Uterus (tissue), 4 donors: ENCODE measurements around the gene EMILIN2. TPM values are rescaled to one million over a fixed set of nuclear protein-coding genes. Genes with fewer than 3 reads are reported as not detected.

ENCODE experiments used
- DNase-seq, 2 donors: peaks; one replicate each; pipeline ENCODE4 v3.0.0-alpha.2; 2019 to 2020
- H3K27ac ChIP-seq, 2 donors: fragments of 200-600 bp; sonication (generic); 1 replicate in 1 of 2; 2 replicates in 1 of 2; pipeline ENCODE4 v1.5.1; 2016 to 2018
- H3K27me3 ChIP-seq, 2 donors: fragments of 200-600 bp; sonication (generic); one replicate each; pipeline ENCODE4 v1.5.1; 2018 to 2019; ENCODE audit warnings: control low read depth in 1 of 2
- H3K36me3 ChIP-seq, 2 donors: fragments of 200-600 bp; sonication (generic); one replicate each; pipeline ENCODE4 v1.5.1; 2019; ENCODE audit warnings: control low read depth in 1 of 2
- H3K4me1 ChIP-seq, 2 donors: fragments of 200-600 bp; sonication (generic); one replicate each; pipeline ENCODE4 v1.5.1; 2018 to 2019; ENCODE audit warnings: control low read depth in 1 of 2
- H3K4me3 ChIP-seq, 2 donors: fragments of 200-600 bp; sonication (generic); 1 replicate in 1 of 2; 2 replicates in 1 of 2; pipeline ENCODE4 v1.5.1; 2018 to 2019; ENCODE audit warnings: mild to moderate bottlenecking in 1 of 2
- H3K9me3 ChIP-seq, 2 donors: fragments of 200-600 bp; sonication (generic); one replicate each; pipeline ENCODE4 v1.5.1; 2019; ENCODE audit warnings: control low read depth in 1 of 2
- POLR2A ChIP-seq, 2 donors: fragments of 450-650 bp; IDR thresholded peaks; one replicate each; pipeline ENCODE4 v1.6.1; 2016; ENCODE audit warnings: antibody characterized with exemption in 2 of 2, mild to moderate bottlenecking in 1 of 2, moderate library complexity in 1 of 2
- intact Hi-C: fragments of 100-400 bp; cut with DNase I; formaldehyde crosslinking; loops from one replicate; pipeline ENCODE4 v1.15.1; 2023; ENCODE audit warnings: low total_unique reads
- total RNA-seq, 4 donors: library from RNA; depleted of rRNA in 3 of 4; stranded (reverse); fragments of >200 nt in 3 of 4; gene quantifications; one replicate each; pipeline versions ENCODE4 v1.1.0 to v1.2.4, GENCODE V29; 2014 to 2023
- TF ChIP-seq, protein P1 (sequence below), 4 experiments: fragments of 200-600 bp in 2 of 4; fragments of 450-650 bp in 2 of 4; sonication (generic) in 2 of 4; IDR thresholded peaks; one replicate each; pipeline ENCODE4 v1.5.1; 2016 to 2019; ENCODE audit warnings: antibody characterized with exemption in 4 of 4, mild to moderate bottlenecking in 2 of 4, moderate library complexity in 1 of 4
- donor health status: DM: yes; HTN: yes; CAD: no.

The EMILIN2 gene
- total RNA-seq, 4 donors from 2014 or later = 25.6 to 60.2 (median 43.2) TPM

DNA sequence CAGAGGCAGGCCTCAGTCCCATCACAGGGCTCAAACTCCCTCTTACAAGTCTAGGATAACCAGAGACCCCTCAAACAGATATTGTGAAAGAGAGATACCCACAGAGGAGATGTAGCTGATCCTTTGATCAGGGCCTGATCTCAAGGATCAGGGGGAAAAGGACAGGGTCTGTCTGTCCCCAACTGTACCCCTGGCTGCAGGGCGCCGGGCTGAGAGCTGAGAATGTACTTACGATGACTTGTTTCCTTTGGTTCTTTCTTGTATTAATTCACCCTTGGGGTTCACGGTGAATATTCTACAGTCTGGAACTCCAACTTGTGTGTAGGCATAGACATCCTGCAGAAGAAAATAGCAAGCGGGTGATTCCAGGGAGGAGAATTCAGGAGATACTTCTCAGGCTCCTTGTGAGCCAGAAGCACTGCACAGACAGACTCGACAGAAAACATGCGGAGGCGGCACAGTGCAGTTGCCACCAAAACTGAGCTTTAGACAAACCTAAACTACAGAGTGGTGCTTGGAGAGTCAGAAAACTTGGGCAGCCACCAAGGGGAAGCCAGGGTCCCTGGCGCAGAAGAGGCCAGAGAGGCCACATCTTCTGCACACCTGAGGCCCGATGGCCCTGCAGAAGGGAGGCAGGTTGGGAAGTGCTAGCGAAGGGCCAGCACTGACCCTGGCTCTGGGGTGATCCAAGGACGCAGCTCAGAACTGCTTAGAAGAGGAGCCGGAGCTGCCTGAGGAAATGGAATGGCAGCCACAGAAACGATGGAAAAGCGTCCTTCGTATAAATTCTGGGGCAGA is 73.9 kb downstream of the EMILIN2 start:
- Histone ChIP-seq H3K36me3 (no peaks in the 10 kb centered on the region), H3K27ac (no peak overlapping the region), H3K27me3 (no peaks in the 10 kb centered on the region), H3K4me1 (peaks cover 0 to 6% of the 10 kb centered on the region in 2 donors), H3K9me3 (no peaks in the 10 kb centered on the region), H3K4me3 (no peak overlapping the region)
- TF ChIP-seq POLR2A (IDR thresholded peaks at IDR 0.05) = no peak
- TF ChIP-seq, protein P1, sequence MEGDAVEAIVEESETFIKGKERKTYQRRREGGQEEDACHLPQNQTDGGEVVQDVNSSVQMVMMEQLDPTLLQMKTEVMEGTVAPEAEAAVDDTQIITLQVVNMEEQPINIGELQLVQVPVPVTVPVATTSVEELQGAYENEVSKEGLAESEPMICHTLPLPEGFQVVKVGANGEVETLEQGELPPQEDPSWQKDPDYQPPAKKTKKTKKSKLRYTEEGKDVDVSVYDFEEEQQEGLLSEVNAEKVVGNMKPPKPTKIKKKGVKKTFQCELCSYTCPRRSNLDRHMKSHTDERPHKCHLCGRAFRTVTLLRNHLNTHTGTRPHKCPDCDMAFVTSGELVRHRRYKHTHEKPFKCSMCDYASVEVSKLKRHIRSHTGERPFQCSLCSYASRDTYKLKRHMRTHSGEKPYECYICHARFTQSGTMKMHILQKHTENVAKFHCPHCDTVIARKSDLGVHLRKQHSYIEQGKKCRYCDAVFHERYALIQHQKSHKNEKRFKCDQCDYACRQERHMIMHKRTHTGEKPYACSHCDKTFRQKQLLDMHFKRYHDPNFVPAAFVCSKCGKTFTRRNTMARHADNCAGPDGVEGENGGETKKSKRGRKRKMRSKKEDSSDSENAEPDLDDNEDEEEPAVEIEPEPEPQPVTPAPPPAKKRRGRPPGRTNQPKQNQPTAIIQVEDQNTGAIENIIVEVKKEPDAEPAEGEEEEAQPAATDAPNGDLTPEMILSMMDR (IDR thresholded peaks at IDR 0.05) = no peak
- peak in 1 of 2 donors; percentile 10 for DNase-seq
- intact Hi-C loops = loop anchor here (10.0 kb wide), 1 partner anchor 324 kb away; the partner anchor contains the start of gene MYL12A

DNA sequence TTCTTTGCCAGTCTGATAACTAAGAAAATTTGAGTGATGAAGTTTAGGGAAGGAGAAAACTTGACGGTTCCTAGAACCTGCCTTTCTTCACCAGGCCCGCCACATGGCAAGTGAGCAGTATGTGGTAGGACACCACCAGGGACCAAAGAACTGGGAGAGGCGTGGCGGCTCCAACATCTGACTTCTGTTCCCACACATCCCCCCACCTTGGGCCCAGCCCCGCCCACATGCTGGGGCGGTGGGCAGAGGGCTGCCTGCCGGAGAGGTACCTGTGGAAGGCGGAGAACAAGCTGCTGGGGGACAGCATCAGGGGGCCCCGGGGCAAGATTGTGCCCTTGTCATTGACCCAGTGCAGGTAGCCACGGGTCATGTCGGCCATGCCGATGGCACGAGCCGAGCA is 75.0 kb downstream of the EMILIN2 start:
- DNase-seq = peak in 1 of 2 donors; percentile 14
- Histone ChIP-seq H3K36me3 (no peaks in the 10 kb centered on the region), H3K27ac (no peak overlapping the region), H3K4me3 (no peak overlapping the region), H3K27me3 (no peaks in the 10 kb centered on the region), H3K4me1 (peaks cover 0 to 6% of the 10 kb centered on the region in 2 donors), H3K9me3 (no peaks in the 10 kb centered on the region)
- intact Hi-C loops = loop anchor here (10.0 kb wide), 1 partner anchor 323 kb away; the partner anchor contains the start of gene MYL12A
- TF ChIP-seq POLR2A (IDR thresholded peaks at IDR 0.05) = no peak
- TF ChIP-seq, protein P1 (IDR thresholded peaks at IDR 0.05) = no peak

DNA sequence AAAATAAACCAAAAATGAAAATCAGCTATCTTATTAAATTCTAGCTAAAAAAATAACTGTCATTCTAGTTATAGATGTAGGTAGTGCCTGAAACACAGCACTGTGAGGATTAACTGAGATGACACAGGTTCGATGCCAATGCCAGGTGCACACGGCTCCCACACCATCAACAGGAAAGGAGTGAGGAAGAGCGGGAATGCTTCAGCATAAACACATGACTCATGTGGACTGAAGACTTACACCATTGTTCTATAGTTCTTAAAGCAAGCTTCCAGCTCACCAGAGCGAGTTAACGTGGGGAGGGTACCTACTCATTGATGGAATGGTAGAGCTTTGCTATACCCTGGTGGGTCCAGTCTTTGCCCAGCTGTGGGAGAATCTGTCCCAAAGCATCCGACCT is 76.7 kb downstream of the EMILIN2 start:
- H3K36me3 ChIP-seq = no peaks in the 10 kb centered on the region
- intact Hi-C loops = loop anchor here (10.0 kb wide), 1 partner anchor 321 kb away; the partner anchor contains the start of gene MYL12A

DNA sequence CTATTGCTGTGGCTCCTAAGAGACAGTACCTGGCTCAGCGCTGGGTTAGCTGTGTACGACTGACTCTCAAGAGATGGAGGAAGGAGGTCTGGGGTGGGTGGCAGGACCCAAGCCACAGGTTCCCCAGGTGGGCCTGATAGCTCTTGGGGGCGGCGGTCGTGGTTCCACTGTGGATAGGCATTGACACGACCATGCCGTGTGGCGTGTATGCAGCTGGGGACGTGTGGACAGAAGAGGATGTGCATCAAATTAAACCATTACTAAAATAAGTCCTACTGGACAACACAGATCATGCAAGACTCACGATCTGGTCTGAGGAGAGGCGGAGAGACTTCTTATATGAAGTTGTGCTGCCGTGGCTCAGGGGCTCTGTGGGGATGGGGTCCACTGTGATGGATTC is 78.1 kb downstream of the EMILIN2 start:
- Histone ChIP-seq H3K4me3 (no peak overlapping the region), H3K36me3 (no peaks in the 10 kb centered on the region), H3K27ac (no peak overlapping the region), H3K4me1 (no peaks in the 10 kb centered on the region), H3K27me3 (no peaks in the 10 kb centered on the region), H3K9me3 (no peaks in the 10 kb centered on the region)
- DNase-seq = no peak
- intact Hi-C loops = loop anchor here (10.0 kb wide), 1 partner anchor 320 kb away; the partner anchor contains the start of gene MYL12A
- TF ChIP-seq, protein P1 (IDR thresholded peaks at IDR 0.05) = no peak
- TF ChIP-seq POLR2A (IDR thresholded peaks at IDR 0.05) = no peak

More for the DNA sequence above, 76.7 kb downstream of the EMILIN2 start:
- TF ChIP-seq, protein P1 (IDR thresholded peaks at IDR 0.05) = no peak
- TF ChIP-seq POLR2A (IDR thresholded peaks at IDR 0.05) = no peak
- Histone ChIP-seq H3K4me3 (no peak overlapping the region), H3K9me3 (no peaks in the 10 kb centered on the region), H3K27ac (no peak overlapping the region), H3K27me3 (no peaks in the 10 kb centered on the region), H3K4me1 (no peaks in the 10 kb centered on the region)
- no peak for DNase-seq

DNA sequence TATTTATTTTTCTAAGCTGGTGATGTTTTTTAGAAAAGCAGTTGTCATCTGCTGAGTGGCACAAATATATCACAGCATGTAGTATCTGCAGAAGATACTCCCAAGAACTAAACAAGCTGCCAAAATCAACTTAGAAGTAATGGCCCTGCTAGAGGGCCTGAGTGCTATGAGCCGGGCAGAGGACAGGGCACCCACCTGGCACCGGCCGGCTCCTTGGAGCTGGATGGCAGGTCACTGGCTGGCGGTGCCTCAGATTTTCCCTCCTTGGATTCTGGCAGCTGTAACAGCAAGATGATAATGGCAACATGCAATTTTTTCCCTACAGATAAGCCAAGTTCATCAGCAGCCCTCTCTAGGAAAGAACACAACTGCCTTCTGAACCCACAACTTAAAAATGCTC is 79.7 kb downstream of the EMILIN2 start:
- intact Hi-C loops = loop anchor here (10.0 kb wide), 1 partner anchor 318 kb away; the partner anchor contains the start of gene MYL12A
- H3K27me3 ChIP-seq = no peaks in the 10 kb centered on the region
- TF ChIP-seq, protein P1 (IDR thresholded peaks at IDR 0.05) = no peak
- no peak for TF ChIP-seq POLR2A (IDR thresholded peaks at IDR 0.05)
- no peaks in the 10 kb centered on the region for H3K36me3 ChIP-seq
- no peak for DNase-seq
- no peak overlapping the region for H3K4me3 ChIP-seq
- no peaks in the 10 kb centered on the region for H3K4me1 ChIP-seq
- H3K9me3 ChIP-seq = no peaks in the 10 kb centered on the region
- no peak overlapping the region for H3K27ac ChIP-seq
